ENCODE data around the gene GRIN3A. TPM values are rescaled to one million over a fixed set of nuclear protein-coding genes. Genes with fewer than 3 reads are reported as not detected.
"Not testable (repeated sequence)": the region's sequence is repeated elsewhere in the genome, so short reads cannot be mapped to it uniquely, and the experiment has no call there.

The GRIN3A gene
- total and polyA plus RNA-seq, 2 of the 4 experiments (the other 2 are of a cell fraction) = not detected

DNA sequence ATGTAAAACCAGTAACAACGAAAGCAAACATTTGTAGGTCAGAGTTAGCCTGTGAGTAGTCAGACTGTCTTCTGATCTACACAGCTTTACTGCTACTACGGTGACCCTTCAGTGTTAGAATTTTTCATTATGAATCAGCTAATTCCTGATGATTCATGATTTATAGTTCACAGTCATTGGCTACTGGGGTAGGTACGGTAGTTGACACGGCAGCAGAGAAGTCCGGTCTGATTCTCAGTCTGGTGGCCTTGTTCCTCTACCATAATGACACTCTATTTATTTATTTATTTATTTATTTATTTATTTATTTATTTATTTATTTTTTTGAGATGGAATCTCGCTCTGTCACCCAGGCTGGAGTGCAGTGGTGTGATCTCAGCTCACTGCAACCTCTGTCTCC, 148.4 kb downstream of the GRIN3A start:
- H4K8ac ChIP-seq (ENCODE audit: low read depth in 2 of 2, low read length in 2 of 2); H3K4me2 ChIP-seq (ENCODE audit: low read depth, low read length); H3K56ac ChIP-seq (ENCODE audit: extremely low read depth, insufficient read depth, low read length); H2BK120ac ChIP-seq (ENCODE audit: low read depth, low read length); POLR2A ChIA-PET (ENCODE audit: unreplicated experiment); H4K91ac ChIP-seq (ENCODE audit: insufficient read depth, low read depth, low read length); H3K9me3 ChIP-seq (ENCODE audit: control insufficient read depth, insufficient read depth, low read length); H3K27ac ChIP-seq (ENCODE audit: insufficient read depth, low read length); H3K14ac ChIP-seq (replicated peaks; ENCODE audit: low read depth, low read length); H3K4me3 ChIP-seq (ENCODE audit: insufficient read depth, low read depth, low read length); in situ Hi-C loops (cut with MboI; ENCODE audit: low sequenced_read_pairs); H2BK15ac ChIP-seq (ENCODE audit: low read depth, low read length); H3K9me1 ChIP-seq (ENCODE audit: insufficient read depth, low read length); H3K4ac ChIP-seq (ENCODE audit: low read depth, low read length); H3K23ac ChIP-seq (ENCODE audit: low read depth, low read length); H4K5ac ChIP-seq (ENCODE audit: low read depth, low read length); H2AK5ac ChIP-seq (ENCODE audit: low read depth, low read length); H3K4me1 ChIP-seq (ENCODE audit: control insufficient read depth, insufficient read depth, low read length); H3K9ac ChIP-seq (ENCODE audit: low read depth, low read length); H4K20me1 ChIP-seq (ENCODE audit: insufficient read depth, low read length); H3K79me1 ChIP-seq (ENCODE audit: low read depth in 1 of 2, low read length in 2 of 2); H2BK5ac ChIP-seq (ENCODE audit: low read depth, low read length, poor library complexity, severe bottlenecking); H3K27me3 ChIP-seq (ENCODE audit: control insufficient read depth, insufficient read depth, low read length); BruUV-seq (replicated peaks); H2AFZ ChIP-seq (replicated peaks; ENCODE audit: low read length, poor library complexity); H2AK9ac ChIP-seq (replicated peaks; ENCODE audit: low read depth, low read length, poor library complexity); H3K36me3 ChIP-seq (ENCODE audit: control insufficient read depth, insufficient read depth, low read length); CTCF ChIA-PET; intact Hi-C loops (cut with micrococcal nuclease); H2BK20ac ChIP-seq (ENCODE audit: low read depth, low read length); H3K18ac ChIP-seq (ENCODE audit: low read depth, low read length); dilution Hi-C loops (cut with HindIII; ENCODE audit: low sequenced_read_pairs, unreplicated experiment): not testable (repeated sequence)
- TF ChIP-seq FOS (IDR thresholded peaks at IDR 0.05; ENCODE audit: low read depth, low read length) (peak; percentile 57; the same call in 1 of the 2 replicates), MAFK (IDR thresholded peaks at IDR 0.05; ENCODE audit: low read depth, low read length) (peak; percentile 12; the same call in 1 of the 2 replicates), NFE2L2 (IDR thresholded peaks at IDR 0.05; ENCODE audit: low read depth, low read length) (peak; percentile 55)
- no CpG with 5 or more reads among the region's 6 CpGs for WGBS, 2 experiments (ENCODE audit: extremely low coverage in 2 of 2, insufficient read length in 1 of 2)
- ATAC-seq (ENCODE audit: low read depth) = peak; percentile 86
- peak; percentile 80 for DNase-seq
